B cell (primary cell): ENCODE data around the gene GMIP. TPM values are rescaled to one million over a fixed set of nuclear protein-coding genes. Genes with fewer than 3 reads are reported as not detected.

Experiments used
- ATAC-seq: fragments of 200-7000 bp; cut with Tn5 transposase; one replicate; pipeline ENCODE4 v1.10.0; 2021; ENCODE audit warnings: low read depth, mild to moderate bottlenecking, moderate number of reproducible peaks, moderate library complexity
- CTCF ChIA-PET: fragments of 350-600 bp; sonication (Branson Sonifier 250); formaldehyde crosslinking; loops from one replicate; lab custom pipeline; 2021; ENCODE audit warnings: antibody characterized with exemption, inconsistent platforms; lab: Charles Lee
- POLR2A ChIA-PET: fragments of 350-600 bp; sonication (Branson Sonifier 250); formaldehyde crosslinking; loops from one replicate; lab custom pipeline; 2021; ENCODE audit warnings: antibody characterized with exemption; lab: Charles Lee
- DNase-seq: peaks from one replicate; pipeline ENCODE4 v3.0.0; 2013
- H2AFZ ChIP-seq: 2 replicates; pipeline ENCODE4 v1.6.1; 2012; ENCODE audit warnings: mild to moderate bottlenecking, low read depth, low read length; ENCODE audit not compliant: insufficient read depth, poor library complexity, severe bottlenecking
- H3K27ac ChIP-seq, 2 donors: 1 replicate in 1 of 2; 2 replicates in 1 of 2; pipeline ENCODE4 v1.5.1; 2012 to 2013; ENCODE audit warnings: low read length in 2 of 2, mild to moderate bottlenecking in 2 of 2, moderate library complexity in 1 of 2
- H3K27me3 ChIP-seq, 4 experiments: fragments of 200-600 bp in 1 of 4; sonication (generic) in 1 of 4; replicated peaks in 1 of 4; 1 replicate in 2 of 4; 2 replicates in 2 of 4; pipeline versions ENCODE4 v1.6.1 to v1.7.0; 2013 to 2016; ENCODE audit warnings: low read length in 3 of 4, mild to moderate bottlenecking in 2 of 4, mixed read lengths in 1 of 4, moderate library complexity in 1 of 4; ENCODE audit not compliant: insufficient read depth in 4 of 4, control insufficient read depth in 3 of 4; ENCODE audit errors: control extremely low read depth in 1 of 4
- H3K36me3 ChIP-seq, 2 experiments: replicated peaks in 1 of 2; 1 replicate in 1 of 2; 2 replicates in 1 of 2; pipeline versions ENCODE4 v1.6.1 to v1.7.1; 2013; ENCODE audit warnings: low read length in 1 of 2; ENCODE audit not compliant: insufficient read depth in 2 of 2, control insufficient read depth in 1 of 2; ENCODE audit errors: control extremely low read depth in 1 of 2, extremely low read depth in 1 of 2
- H3K4me1 ChIP-seq, 2 donors: fragments of 200-600 bp in 1 of 2; sonication (generic) in 1 of 2; 1 replicate in 1 of 2; 2 replicates in 1 of 2; pipeline versions ENCODE4 v1.5.1 to v1.6.1; 2013 to 2017; ENCODE audit warnings: low read length in 2 of 2; ENCODE audit not compliant: control insufficient read depth in 2 of 2, insufficient read depth in 2 of 2
- H3K4me2 ChIP-seq: replicated peaks from 2 replicates; pipeline ENCODE3; 2012; ENCODE audit warnings: mild to moderate bottlenecking, low read depth, low read length; ENCODE audit not compliant: poor library complexity, severe bottlenecking
- H3K4me3 ChIP-seq, 5 experiments: fragments of 200-600 bp in 1 of 5; sonication (generic) in 1 of 5; 1 replicate in 3 of 5; 2 replicates in 2 of 5; pipeline versions ENCODE4 v1.5.1 to v1.7.0; 2011 to 2016; ENCODE audit warnings: low read length in 4 of 5, mild to moderate bottlenecking in 4 of 5, low read depth in 2 of 5, control low read depth in 1 of 5, moderate library complexity in 1 of 5; ENCODE audit not compliant: insufficient read depth in 1 of 5; ENCODE audit errors: control extremely low read depth in 1 of 5, extremely low read depth in 1 of 5
- H3K79me2 ChIP-seq: fragments of 200-600 bp; sonication (generic); one replicate; pipeline ENCODE4 v1.6.0; 2016; ENCODE audit warnings: low read length; ENCODE audit not compliant: control insufficient read depth, insufficient read depth
- H3K9ac ChIP-seq: fragments of 200-600 bp; sonication (generic); 2 replicates; pipeline ENCODE4 v1.6.1; 2017; ENCODE audit warnings: mild to moderate bottlenecking, low read length, moderate library complexity
- H3K9me3 ChIP-seq, 3 donors: one replicate each; pipeline versions ENCODE4 v1.6.1 to v1.7.1; 2013; ENCODE audit warnings: low read length in 2 of 3; ENCODE audit not compliant: control insufficient read depth in 2 of 3, insufficient read depth in 1 of 3; ENCODE audit errors: control extremely low read depth in 1 of 3
- H4K20me1 ChIP-seq: 2 replicates; pipeline ENCODE4 v1.6.0; 2012; ENCODE audit warnings: mild to moderate bottlenecking, low read length; ENCODE audit not compliant: insufficient read depth, control insufficient read depth, poor library complexity, severe bottlenecking
- H3K27ac Mint-ChIP-seq: one replicate; pipeline ENCODE4 v1.8.0; 2021; ENCODE audit warnings: mixed read lengths
- H3K27me3 Mint-ChIP-seq: one replicate; pipeline ENCODE4 v1.8.0; 2021; ENCODE audit warnings: mixed read lengths
- H3K4me1 Mint-ChIP-seq: one replicate; pipeline ENCODE4 v1.8.0; 2021; ENCODE audit warnings: mixed read lengths
- H3K4me3 Mint-ChIP-seq: one replicate; pipeline ENCODE4 v1.8.0; 2021; ENCODE audit warnings: mixed read lengths
- H3K9me3 Mint-ChIP-seq: one replicate; pipeline ENCODE4 v1.8.0; 2022; ENCODE audit warnings: mixed read lengths; ENCODE audit not compliant: insufficient read depth
- EZH2 ChIP-seq: IDR thresholded peaks from 2 replicates; pipeline ENCODE4 v1.6.1; 2012; ENCODE audit warnings: borderline replicate concordance, low read depth, mild to moderate bottlenecking, moderate library complexity, low read length; ENCODE audit not compliant: insufficient read depth, poor library complexity, severe bottlenecking
- WGBS: methylation state at CpG from one replicate; pipeline ENCODE4 v1.1.5; 2013; ENCODE audit warnings: missing lambda C conversion rate; ENCODE audit not compliant: insufficient coverage; 5-methylcytosine and 5-hydroxymethylcytosine counted together
- intact Hi-C: fragments of 100-400 bp; cut with micrococcal nuclease; formaldehyde crosslinking; loops from one replicate; pipeline ENCODE4 v1.10.0; 2022
- polyA plus RNA-seq: library from polyadenylated mRNA; depleted of rRNA; stranded (reverse); fragments of >200 nt; gene quantifications from 2 replicates; pipeline ENCODE4 v1.2.3, GENCODE V29; 2012
- total RNA-seq, 2 donors: library from RNA; stranded (reverse); fragments of 120-200 nt in 1 of 2; gene quantifications; 1 replicate in 1 of 2; 2 replicates in 1 of 2; pipeline versions ENCODE4 v1.2.3 to v1.2.4, GENCODE V29; 2013 to 2022
- TF ChIP-seq, protein P1 (sequence below): fragments of 200-600 bp; IDR thresholded peaks from one replicate; pipeline ENCODE4 v1.8.0; 2022; ENCODE audit warnings: antibody characterized with exemption, mild to moderate bottlenecking

The GMIP gene
- total and polyA plus RNA-seq, 2 donors (not counting 1 experiment from before 2014, with no cell fraction given): 57.0 to 112 TPM

DNA sequence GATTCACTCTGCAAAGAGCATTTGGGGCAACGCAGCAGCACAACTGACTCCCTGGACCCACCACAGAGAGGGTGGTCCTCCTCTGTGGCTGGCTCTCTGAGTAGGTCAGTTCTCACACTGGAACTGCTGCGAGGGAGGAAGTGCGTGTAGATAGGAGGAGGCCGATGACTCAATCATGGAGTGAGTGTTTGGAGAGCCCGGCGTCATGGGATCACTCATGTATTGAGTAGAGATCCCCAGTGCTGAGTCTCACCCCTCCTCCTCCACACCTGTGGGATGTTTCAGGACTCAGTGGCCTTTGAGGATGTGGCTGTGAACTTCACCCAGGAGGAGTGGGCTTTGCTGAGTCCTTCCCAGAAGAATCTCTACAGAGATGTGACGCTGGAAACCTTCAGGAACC, 34.1 kb upstream of the GMIP start:
- Histone ChIP-seq H3K36me3 (peaks cover 34 to 69% of the 10 kb centered on the region in 2 experiments), H3K4me3 (no peak overlapping the region), H3K4me2 (no peak overlapping the region), H3K4me1 (no peaks in the 10 kb centered on the region), H3K27ac (no peak overlapping the region), H3K79me2 (peaks cover 56% of the 10 kb centered on the region), H3K9me3 (peaks cover 9 to 58% (median 23%) of the 10 kb centered on the region in 3 donors), H3K27me3 (no peaks in the 10 kb centered on the region), H4K20me1 (peaks cover 20% of the 10 kb centered on the region), H3K9ac (no peak overlapping the region), H2AFZ (no peak overlapping the region)
- H3K4me3 Mint-ChIP-seq: no peak overlapping the region
- intact Hi-C loops: no loop called here
- ATAC-seq: no peak
- H3K4me1 Mint-ChIP-seq: peaks cover 16% of the 10 kb centered on the region
- POLR2A ChIA-PET: interaction anchor here (0.5 to 0.6 kb wide), 2 partner anchors 13 to 121 kb away, joined by 3 to 4 read pairs; no protein-coding TSS in a partner anchor
- no peak overlapping the region for H3K27ac Mint-ChIP-seq
- CTCF ChIA-PET: interaction anchor here (0.7 kb wide), 1 partner anchor 55 kb away, joined by 3 read pairs; the partner anchor contains the start of gene ZNF14
- WGBS: 100% methylated on average over 1 of the region's 7 CpGs
- TF ChIP-seq EZH2: no peak
- TF ChIP-seq, protein P1, sequence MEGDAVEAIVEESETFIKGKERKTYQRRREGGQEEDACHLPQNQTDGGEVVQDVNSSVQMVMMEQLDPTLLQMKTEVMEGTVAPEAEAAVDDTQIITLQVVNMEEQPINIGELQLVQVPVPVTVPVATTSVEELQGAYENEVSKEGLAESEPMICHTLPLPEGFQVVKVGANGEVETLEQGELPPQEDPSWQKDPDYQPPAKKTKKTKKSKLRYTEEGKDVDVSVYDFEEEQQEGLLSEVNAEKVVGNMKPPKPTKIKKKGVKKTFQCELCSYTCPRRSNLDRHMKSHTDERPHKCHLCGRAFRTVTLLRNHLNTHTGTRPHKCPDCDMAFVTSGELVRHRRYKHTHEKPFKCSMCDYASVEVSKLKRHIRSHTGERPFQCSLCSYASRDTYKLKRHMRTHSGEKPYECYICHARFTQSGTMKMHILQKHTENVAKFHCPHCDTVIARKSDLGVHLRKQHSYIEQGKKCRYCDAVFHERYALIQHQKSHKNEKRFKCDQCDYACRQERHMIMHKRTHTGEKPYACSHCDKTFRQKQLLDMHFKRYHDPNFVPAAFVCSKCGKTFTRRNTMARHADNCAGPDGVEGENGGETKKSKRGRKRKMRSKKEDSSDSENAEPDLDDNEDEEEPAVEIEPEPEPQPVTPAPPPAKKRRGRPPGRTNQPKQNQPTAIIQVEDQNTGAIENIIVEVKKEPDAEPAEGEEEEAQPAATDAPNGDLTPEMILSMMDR: no peak
- H3K9me3 Mint-ChIP-seq: peaks cover 8% of the 10 kb centered on the region
- no peak for DNase-seq
- no peaks in the 10 kb centered on the region for H3K27me3 Mint-ChIP-seq

DNA sequence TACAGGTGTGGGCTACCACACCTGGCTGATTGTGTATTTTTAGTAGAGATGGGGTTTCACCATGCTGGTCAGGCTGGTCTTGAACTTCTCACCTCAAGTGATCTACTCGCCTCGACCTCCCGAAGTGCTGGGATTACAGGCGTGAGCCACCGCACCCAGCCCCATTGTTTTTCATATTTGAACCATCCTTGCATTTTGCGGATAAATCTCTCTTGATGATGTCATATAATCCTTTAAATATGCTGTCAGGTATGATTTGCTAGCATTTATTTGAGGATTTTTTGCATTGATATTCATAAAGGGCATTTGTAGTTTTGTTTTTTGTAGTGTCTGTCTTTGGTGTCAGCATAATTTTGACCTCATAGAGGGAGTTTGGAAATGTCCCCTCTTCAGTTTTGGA, 30.9 kb upstream of the GMIP start:
- Histone ChIP-seq H3K27me3 (no peaks in the 10 kb centered on the region), H3K4me2 (no peak overlapping the region), H3K4me1 (peaks cover 14 to 16% of the 10 kb centered on the region in 2 donors), H3K79me2 (peaks cover 85% of the 10 kb centered on the region), H3K27ac (no peak overlapping the region), H3K4me3 (no peak overlapping the region), H3K36me3 (peaks cover 24 to 62% of the 10 kb centered on the region in 2 experiments), H3K9me3 (peaks cover 8 to 39% (median 9%) of the 10 kb centered on the region in 3 donors), H4K20me1 (peaks cover 31% of the 10 kb centered on the region), H2AFZ (no peak overlapping the region), H3K9ac (no peak overlapping the region)
- no peaks in the 10 kb centered on the region for H3K27me3 Mint-ChIP-seq
- ChIA-PET CTCF (no interaction called here), POLR2A (no interaction called here)
- DNase-seq (no peak), ATAC-seq (no peak)
- H3K27ac Mint-ChIP-seq: no peak overlapping the region
- peaks cover 36% of the 10 kb centered on the region for H3K4me1 Mint-ChIP-seq
- no peak overlapping the region for H3K4me3 Mint-ChIP-seq
- H3K9me3 Mint-ChIP-seq: peaks cover 3% of the 10 kb centered on the region
- no peak for TF ChIP-seq EZH2
- TF ChIP-seq, protein P1: no peak
- intact Hi-C loops: no loop called here
- WGBS: 97% methylated on average over 5 of the region's 6 CpGs
